KMS-11 (cell line): ENCODE measurements around the gene GP5.

Experiments
- H2AFZ ChIP-seq: fragments of 200-600 bp; sonication (generic); 2 replicates; pipeline ENCODE4 v1.6.1; 2016; ENCODE audit warnings: antibody characterized with exemption, mixed run types, low read depth
- H3K27ac ChIP-seq: fragments of 200-600 bp; sonication (generic); 2 replicates; pipeline ENCODE4 v1.6.1; 2016; ENCODE audit warnings: mild to moderate bottlenecking, mixed run types
- H3K27me3 ChIP-seq: fragments of 200-600 bp; sonication (generic); 2 replicates; pipeline ENCODE4 v1.6.1; 2017; ENCODE audit warnings: mild to moderate bottlenecking, low read depth, mixed run types, moderate library complexity; ENCODE audit not compliant: insufficient read depth
- H3K36me3 ChIP-seq: fragments of 200-600 bp; sonication (generic); 2 replicates; pipeline ENCODE4 v1.6.1; 2017; ENCODE audit warnings: mild to moderate bottlenecking, mixed run types; ENCODE audit not compliant: insufficient read depth
- H3K4me1 ChIP-seq: fragments of 200-600 bp; sonication (generic); 2 replicates; pipeline ENCODE4 v1.6.1; 2016; ENCODE audit warnings: mild to moderate bottlenecking, low read depth, mixed run types; ENCODE audit not compliant: poor library complexity, severe bottlenecking
- H3K4me2 ChIP-seq: fragments of 200-600 bp; sonication (generic); 2 replicates; pipeline ENCODE4 v1.7.0; 2016; ENCODE audit warnings: mild to moderate bottlenecking, mixed run types
- H3K4me3 ChIP-seq: fragments of 200-600 bp; sonication (generic); IDR thresholded peaks from 2 replicates; pipeline ENCODE4 v1.6.1; 2017; ENCODE audit warnings: low read depth, low read length, mixed read lengths; ENCODE audit not compliant: insufficient read depth
- H3K79me2 ChIP-seq: fragments of 200-600 bp; sonication (generic); 2 replicates; pipeline ENCODE4 v1.6.1; 2016; ENCODE audit warnings: low read depth, mixed run types; ENCODE audit not compliant: insufficient read depth
- H3K9ac ChIP-seq: fragments of 200-600 bp; sonication (generic); 2 replicates; pipeline ENCODE4 v1.6.1; 2016; ENCODE audit warnings: mild to moderate bottlenecking, mixed run types
- H4K20me1 ChIP-seq: fragments of 200-600 bp; sonication (generic); 2 replicates; pipeline ENCODE4 v1.6.1; 2016; ENCODE audit warnings: mild to moderate bottlenecking, mixed run types; ENCODE audit not compliant: insufficient read depth
- TF ChIP-seq, protein P1 (sequence below): fragments of 200-600 bp; sonication (generic); conservative IDR thresholded peaks from 2 replicates; pipeline ENCODE4 v1.6.1; 2017; ENCODE audit warnings: low read depth, mild to moderate bottlenecking, antibody characterized with exemption, low read length, moderate library complexity, mixed read lengths

Gene GP5

GRCh38 chr3:194346621-194347020 lies 52.4 kb downstream of the GP5 start:
- no peak overlapping the region for H3K27ac ChIP-seq
- no peaks in the 10 kb centered on the region for H4K20me1 ChIP-seq
- no peaks in the 10 kb centered on the region for H3K79me2 ChIP-seq
- TF ChIP-seq, protein P1, sequence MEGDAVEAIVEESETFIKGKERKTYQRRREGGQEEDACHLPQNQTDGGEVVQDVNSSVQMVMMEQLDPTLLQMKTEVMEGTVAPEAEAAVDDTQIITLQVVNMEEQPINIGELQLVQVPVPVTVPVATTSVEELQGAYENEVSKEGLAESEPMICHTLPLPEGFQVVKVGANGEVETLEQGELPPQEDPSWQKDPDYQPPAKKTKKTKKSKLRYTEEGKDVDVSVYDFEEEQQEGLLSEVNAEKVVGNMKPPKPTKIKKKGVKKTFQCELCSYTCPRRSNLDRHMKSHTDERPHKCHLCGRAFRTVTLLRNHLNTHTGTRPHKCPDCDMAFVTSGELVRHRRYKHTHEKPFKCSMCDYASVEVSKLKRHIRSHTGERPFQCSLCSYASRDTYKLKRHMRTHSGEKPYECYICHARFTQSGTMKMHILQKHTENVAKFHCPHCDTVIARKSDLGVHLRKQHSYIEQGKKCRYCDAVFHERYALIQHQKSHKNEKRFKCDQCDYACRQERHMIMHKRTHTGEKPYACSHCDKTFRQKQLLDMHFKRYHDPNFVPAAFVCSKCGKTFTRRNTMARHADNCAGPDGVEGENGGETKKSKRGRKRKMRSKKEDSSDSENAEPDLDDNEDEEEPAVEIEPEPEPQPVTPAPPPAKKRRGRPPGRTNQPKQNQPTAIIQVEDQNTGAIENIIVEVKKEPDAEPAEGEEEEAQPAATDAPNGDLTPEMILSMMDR, result no peak
- H3K36me3 ChIP-seq, result no peaks in the 10 kb centered on the region
- no peak overlapping the region for H3K4me2 ChIP-seq
- H3K4me3 ChIP-seq, result no peak overlapping the region
- H2AFZ ChIP-seq, result no peak overlapping the region
- H3K4me1 ChIP-seq, result peaks cover 19% of the 10 kb centered on the region
- no peaks in the 10 kb centered on the region for H3K27me3 ChIP-seq
- H3K9ac ChIP-seq, result no peak overlapping the region

- Histone ChIP-seq H3K4me3 (no peak overlapping the region), H4K20me1 (no peaks in the 10 kb centered on the region), H3K4me2 (no peak overlapping the region), H3K79me2 (no peaks in the 10 kb centered on the region), H3K36me3 (no peaks in the 10 kb centered on the region), H3K4me1 (peaks cover 17% of the 10 kb centered on the region), H3K9ac (no peak overlapping the region), H3K27ac (no peak overlapping the region), H3K27me3 (no peaks in the 10 kb centered on the region), H2AFZ (no peak overlapping the region)
- TF ChIP-seq, protein P1, result no peak
Measured at GRCh38 chr3:194346035-194346434, 53.0 kb downstream of the GP5 start.
